AG09309 (cell line): ENCODE data around the gene ACP7.

ENCODE experiments used
- DNase-seq: peaks from one replicate; pipeline ENCODE4 v3.0.0-alpha.2; 2010; ENCODE audit warnings: low read depth
- H3K4me3 ChIP-seq: 2 replicates; pipeline ENCODE4 v1.5.1; 2011; ENCODE audit warnings: mild to moderate bottlenecking, low read depth, low read length, moderate library complexity; ENCODE audit not compliant: control insufficient read depth
- TF ChIP-seq, protein P1 (sequence below): IDR thresholded peaks from 2 replicates; pipeline ENCODE4 v1.5.1; 2011; ENCODE audit warnings: mild to moderate bottlenecking, low read depth, low read length, inconsistent platforms; ENCODE audit not compliant: insufficient read depth, control insufficient read depth; ENCODE audit errors: missing control alignments

Gene ACP7

DNA sequence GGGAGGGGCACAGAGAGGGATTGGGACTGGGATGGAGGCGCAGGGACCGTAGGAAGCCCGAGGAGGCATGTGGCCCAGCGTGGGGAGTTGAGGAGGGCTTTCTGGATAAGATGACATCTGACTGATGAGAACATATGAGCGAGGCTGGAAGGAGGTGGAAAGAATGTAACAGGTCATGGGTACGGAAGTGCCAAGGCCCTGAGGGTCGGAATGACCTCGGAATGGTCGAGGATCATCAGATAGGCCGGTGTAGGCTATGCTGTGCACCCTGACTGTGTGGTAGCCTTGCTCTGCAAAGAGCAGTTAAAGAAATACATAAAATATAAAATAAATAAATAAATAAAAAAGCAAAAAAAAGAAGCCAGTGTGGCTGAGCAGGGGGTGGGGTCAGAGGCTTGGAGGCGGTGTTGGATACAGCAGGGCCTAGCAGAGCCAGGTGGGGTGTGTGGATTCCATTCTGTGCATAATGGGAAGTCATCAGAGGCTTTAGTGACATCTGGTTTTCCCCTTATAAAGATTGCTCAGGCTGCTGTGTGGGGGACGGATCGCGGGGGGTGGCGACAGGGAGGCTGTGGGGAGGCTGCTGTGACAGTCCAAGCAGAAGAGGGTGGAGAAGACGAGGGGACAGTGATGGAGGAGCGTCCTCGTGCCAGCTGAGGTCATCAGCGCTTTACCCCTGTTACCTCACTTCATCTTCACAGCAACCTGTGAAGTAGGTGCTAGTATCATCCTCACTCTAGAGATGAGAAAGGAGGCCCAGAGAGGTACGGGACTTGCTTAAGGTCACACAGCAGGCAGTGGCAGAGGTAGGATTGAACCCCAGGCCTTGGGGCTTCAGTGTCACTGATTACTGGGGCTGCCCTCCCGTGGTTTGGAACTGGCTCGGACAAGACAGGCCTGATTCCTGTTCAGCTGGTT lies 46.4 kb downstream of the ACP7 start:
- DNase-seq: no peak
- TF ChIP-seq, protein P1, sequence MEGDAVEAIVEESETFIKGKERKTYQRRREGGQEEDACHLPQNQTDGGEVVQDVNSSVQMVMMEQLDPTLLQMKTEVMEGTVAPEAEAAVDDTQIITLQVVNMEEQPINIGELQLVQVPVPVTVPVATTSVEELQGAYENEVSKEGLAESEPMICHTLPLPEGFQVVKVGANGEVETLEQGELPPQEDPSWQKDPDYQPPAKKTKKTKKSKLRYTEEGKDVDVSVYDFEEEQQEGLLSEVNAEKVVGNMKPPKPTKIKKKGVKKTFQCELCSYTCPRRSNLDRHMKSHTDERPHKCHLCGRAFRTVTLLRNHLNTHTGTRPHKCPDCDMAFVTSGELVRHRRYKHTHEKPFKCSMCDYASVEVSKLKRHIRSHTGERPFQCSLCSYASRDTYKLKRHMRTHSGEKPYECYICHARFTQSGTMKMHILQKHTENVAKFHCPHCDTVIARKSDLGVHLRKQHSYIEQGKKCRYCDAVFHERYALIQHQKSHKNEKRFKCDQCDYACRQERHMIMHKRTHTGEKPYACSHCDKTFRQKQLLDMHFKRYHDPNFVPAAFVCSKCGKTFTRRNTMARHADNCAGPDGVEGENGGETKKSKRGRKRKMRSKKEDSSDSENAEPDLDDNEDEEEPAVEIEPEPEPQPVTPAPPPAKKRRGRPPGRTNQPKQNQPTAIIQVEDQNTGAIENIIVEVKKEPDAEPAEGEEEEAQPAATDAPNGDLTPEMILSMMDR: no peak
- H3K4me3 ChIP-seq: no peak overlapping the region

DNA sequence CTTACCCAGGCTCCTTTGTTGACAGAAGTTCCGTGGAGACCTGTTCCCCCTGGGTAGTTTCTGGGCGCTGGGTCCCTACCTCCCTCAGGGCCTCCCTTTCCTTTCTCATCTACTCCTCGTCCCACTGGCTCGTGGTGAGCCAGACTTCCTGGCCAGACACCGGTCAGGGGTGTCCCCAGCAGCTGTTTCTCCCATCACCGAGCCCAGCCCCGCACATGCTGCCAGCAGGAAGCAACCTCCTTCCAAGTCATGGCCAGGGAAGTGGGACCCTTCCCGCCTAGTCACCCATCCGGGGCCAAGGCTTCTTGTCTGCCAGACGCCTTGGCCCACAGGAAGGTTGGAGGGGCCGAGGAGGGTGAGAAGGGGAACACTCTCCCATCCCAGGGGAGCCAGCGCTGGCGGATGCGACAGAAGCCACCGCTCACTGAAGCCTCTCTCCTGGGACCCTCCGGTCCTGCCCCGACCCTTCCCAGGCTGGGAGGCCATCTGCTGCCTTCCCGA lies 47.1 kb downstream of the ACP7 start:
- TF ChIP-seq, protein P1: no peak
- H3K4me3 ChIP-seq: no peak overlapping the region
- DNase-seq: no peak

DNA sequence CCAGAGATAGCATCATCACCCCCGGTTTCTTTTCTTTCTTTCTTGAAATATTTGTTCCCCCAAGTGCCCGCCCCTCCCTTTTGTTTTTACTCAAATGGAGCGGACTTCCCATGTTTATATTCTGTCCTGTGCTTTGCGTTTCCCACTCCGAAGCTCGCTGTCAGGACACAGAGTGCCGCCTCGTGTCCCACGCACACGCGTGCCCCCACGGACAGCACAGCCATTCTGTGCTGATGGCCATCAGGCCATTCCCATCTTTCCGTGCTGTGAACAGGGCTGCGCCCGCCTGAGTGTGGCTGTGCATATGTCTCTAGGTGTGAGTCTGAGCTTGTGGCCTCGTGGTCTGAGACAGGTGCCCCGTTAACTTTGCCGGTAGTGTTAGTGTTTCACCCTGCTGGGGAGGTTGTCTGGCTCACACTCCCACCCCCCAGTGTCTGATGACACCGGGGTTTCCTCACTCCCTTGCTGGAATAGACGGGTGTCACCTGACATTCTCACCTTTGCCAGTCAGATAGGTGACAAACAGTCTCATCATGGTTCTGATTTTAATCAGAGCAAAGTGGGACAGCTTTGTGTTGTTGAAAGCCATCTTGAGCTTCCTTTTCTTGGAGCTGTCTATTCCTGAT lies 48.3 kb downstream of the ACP7 start:
- DNase-seq: no peak
- H3K4me3 ChIP-seq: no peak overlapping the region

DNA sequence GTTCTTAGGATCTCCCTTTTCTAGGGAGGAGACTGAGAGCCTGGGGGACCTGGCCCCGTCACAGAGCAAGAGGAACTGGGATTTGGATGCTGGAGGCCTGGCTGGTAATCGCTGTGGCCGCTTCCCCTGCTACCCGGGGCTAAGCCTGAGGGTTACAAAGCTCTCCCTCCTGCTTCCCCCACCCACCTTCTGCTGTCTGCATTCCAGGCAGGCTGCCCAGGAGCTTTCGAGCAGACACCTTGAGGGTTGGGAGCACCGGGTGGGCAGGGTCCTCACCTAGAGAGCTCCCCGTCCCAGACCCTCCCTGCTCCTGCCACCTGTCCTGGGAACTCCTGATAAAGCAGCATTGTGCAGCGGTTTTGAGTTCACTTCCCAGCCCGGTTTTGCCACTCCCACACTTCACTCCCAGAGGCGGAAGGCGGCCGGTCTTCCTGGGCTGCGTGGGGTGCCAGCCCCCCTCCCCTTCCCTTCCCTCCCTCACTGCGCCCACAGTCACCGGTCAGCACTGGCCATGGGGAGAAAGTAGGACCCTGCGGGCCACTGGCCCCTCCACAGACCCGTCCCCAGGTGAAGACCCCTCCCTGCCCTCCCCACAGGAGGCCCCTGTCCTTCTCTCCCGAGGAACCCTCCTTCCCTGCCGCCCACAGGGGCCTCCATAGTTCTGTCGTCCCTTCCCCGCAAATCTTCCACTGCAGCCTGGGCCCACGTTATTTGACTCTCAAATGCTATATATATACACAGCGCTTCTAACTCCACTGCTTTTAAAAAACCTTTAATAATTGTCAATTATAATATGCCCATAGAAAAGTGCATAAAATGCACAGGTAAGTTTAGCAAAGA lies 49.5 kb downstream of the ACP7 start:
- TF ChIP-seq, protein P1: no peak
- H3K4me3 ChIP-seq: no peak overlapping the region
- DNase-seq: no peak

More for the DNA sequence above, 48.3 kb downstream of the ACP7 start:
- TF ChIP-seq, protein P1: no peak

DNA sequence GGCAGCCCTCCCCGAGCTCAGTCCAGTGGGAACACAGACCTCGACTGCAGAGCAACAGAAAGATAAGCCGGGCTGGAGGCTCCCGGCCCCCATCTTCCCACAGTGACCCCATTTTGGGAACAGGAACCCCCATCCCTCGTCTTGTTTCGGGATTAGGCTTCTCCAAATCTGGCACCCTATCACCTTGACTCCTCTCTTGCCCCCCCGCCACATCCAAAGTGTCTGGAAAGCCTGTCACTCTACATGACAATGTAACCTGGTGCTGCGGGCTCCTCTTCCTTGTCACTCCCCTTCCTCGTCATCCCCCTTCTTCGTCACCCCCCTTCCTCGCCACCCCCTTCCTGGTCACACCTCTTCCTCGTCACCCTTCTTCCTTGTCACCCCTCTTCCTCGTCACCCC lies 51.5 kb downstream of the ACP7 start:
- TF ChIP-seq, protein P1: no peak
- no peak overlapping the region for H3K4me3 ChIP-seq
- no peak for DNase-seq
